ENCODE results near the gene SLC12A2. TPM values are rescaled to one million over a fixed set of nuclear protein-coding genes. Genes with fewer than 3 reads are reported as not detected.

SLC12A2 gene
- total and polyA plus RNA-seq, 2 experiments from 2014 or later = 6.6 to 16.1 TPM

GRCh38 chr5:128202320-128202719 is 118.8 kb downstream of the SLC12A2 start:
- Histone ChIP-seq H3K27me3 (replicated peaks; ENCODE audit: insufficient read depth) (0 out of 2 replicates have a peak, but pooled peaks cover 6% of the 10 kb centered on the region), H3K4me3 (no peak overlapping the region), H3K4me2 (ENCODE audit: unreplicated experiment) (no peak overlapping the region), H3K27ac (no peak overlapping the region), H2AFZ (no peak overlapping the region), H4K20me1 (ENCODE audit: insufficient read depth) (no peaks in the 10 kb centered on the region), H3K4me1 (ENCODE audit: insufficient read depth) (peaks cover 5% of the 10 kb centered on the region; the same call in 1 of the 2 replicates), H3F3A (ENCODE audit: insufficient read depth) (no peaks in the 10 kb centered on the region), H3K36me3 (ENCODE audit: low read depth) (no peaks in the 10 kb centered on the region), H3K9ac (no peak overlapping the region), H3K9me3 (ENCODE audit: low read depth) (no peaks in the 10 kb centered on the region), H3K9me2 (ENCODE audit: insufficient read depth) (no peaks in the 10 kb centered on the region), H3K79me2 (ENCODE audit: insufficient read depth) (no peaks in the 10 kb centered on the region)
- WGBS, 2 experiments (ENCODE audit: low coverage in 1 of 2, low lambda C conversion rate in 2 of 2, missing lambda C conversion rate in 2 of 2) = 59 to 63% methylated on average over 4 of the region's 4 CpGs
- TF ChIP-seq EZH2phosphoT487 (IDR thresholded peaks at IDR 0.05; ENCODE audit: insufficient read depth, low read depth) (no peak), EZH2 (IDR thresholded peaks at IDR 0.05; ENCODE audit: insufficient read depth, poor library complexity, severe bottlenecking) (no peak)
- peak; percentile 16 for DNase-seq
- in situ Hi-C loops (cut with MboI) = loop anchor here (10.0 to 25.0 kb wide), 3 partner anchors 635 to 1560 kb away; no protein-coding TSS in a partner anchor

- Histone ChIP-seq H3K4me1 (ENCODE audit: insufficient read depth) (peaks cover 5% of the 10 kb centered on the region; the same call in 1 of the 2 replicates), H3K9me2 (ENCODE audit: insufficient read depth) (no peaks in the 10 kb centered on the region), H3K4me2 (ENCODE audit: unreplicated experiment) (no peak overlapping the region), H3K27ac (no peak overlapping the region), H3K36me3 (ENCODE audit: low read depth) (no peaks in the 10 kb centered on the region), H3K79me2 (ENCODE audit: insufficient read depth) (no peaks in the 10 kb centered on the region), H3F3A (ENCODE audit: insufficient read depth) (no peaks in the 10 kb centered on the region), H3K27me3 (replicated peaks; ENCODE audit: insufficient read depth) (no peaks in the 10 kb centered on the region), H3K9me3 (ENCODE audit: low read depth) (no peaks in the 10 kb centered on the region), H3K9ac (no peak overlapping the region), H2AFZ (no peak overlapping the region), H4K20me1 (ENCODE audit: insufficient read depth) (no peaks in the 10 kb centered on the region), H3K4me3 (no peak overlapping the region)
- TF ChIP-seq EZH2 (IDR thresholded peaks at IDR 0.05; ENCODE audit: insufficient read depth, poor library complexity, severe bottlenecking) (no peak), EZH2phosphoT487 (IDR thresholded peaks at IDR 0.05; ENCODE audit: insufficient read depth, low read depth) (no peak)
- no peak for DNase-seq
- in situ Hi-C loops (cut with MboI) = loop anchor here (10.0 to 25.0 kb wide), 3 partner anchors 629 to 1554 kb away; no protein-coding TSS in a partner anchor
Measured at GRCh38 chr5:128208436-128208835, 124.9 kb downstream of the SLC12A2 start.

GRCh38 chr5:128212191-128212806 is 128.7 kb downstream of the SLC12A2 start:
- Histone ChIP-seq H3K4me3 (no peak overlapping the region), H3K36me3 (ENCODE audit: low read depth) (no peaks in the 10 kb centered on the region), H3K9me2 (ENCODE audit: insufficient read depth) (no peaks in the 10 kb centered on the region), H3K79me2 (ENCODE audit: insufficient read depth) (no peaks in the 10 kb centered on the region), H3K9me3 (ENCODE audit: low read depth) (no peaks in the 10 kb centered on the region), H4K20me1 (ENCODE audit: insufficient read depth) (no peaks in the 10 kb centered on the region), H2AFZ (no peak overlapping the region), H3K27ac (no peak overlapping the region), H3K4me2 (ENCODE audit: unreplicated experiment) (no peak overlapping the region), H3F3A (ENCODE audit: insufficient read depth) (peaks cover 8% of the 10 kb centered on the region), H3K27me3 (replicated peaks; ENCODE audit: insufficient read depth) (no peaks in the 10 kb centered on the region), H3K4me1 (ENCODE audit: insufficient read depth) (peaks cover 10% of the 10 kb centered on the region), H3K9ac (no peak overlapping the region)
- DNase-seq = no peak
- in situ Hi-C loops (cut with MboI) = loop anchor here (10.0 to 25.0 kb wide), 3 partner anchors 283 to 1550 kb away; no protein-coding TSS in a partner anchor
- TF ChIP-seq EZH2 (IDR thresholded peaks at IDR 0.05; ENCODE audit: insufficient read depth, poor library complexity, severe bottlenecking) (no peak), EZH2phosphoT487 (IDR thresholded peaks at IDR 0.05; ENCODE audit: insufficient read depth, low read depth) (no peak)
- WGBS, 2 experiments (ENCODE audit: low coverage in 1 of 2, low lambda C conversion rate in 2 of 2, missing lambda C conversion rate in 2 of 2) = 58 to 59% methylated on average over 5 of the region's 5 CpGs

- Histone ChIP-seq H2AFZ (no peak overlapping the region), H3K36me3 (ENCODE audit: low read depth) (no peaks in the 10 kb centered on the region), H3K9ac (no peak overlapping the region), H3F3A (ENCODE audit: insufficient read depth) (peaks cover 11% of the 10 kb centered on the region), H3K9me2 (ENCODE audit: insufficient read depth) (no peaks in the 10 kb centered on the region), H3K79me2 (ENCODE audit: insufficient read depth) (no peaks in the 10 kb centered on the region), H3K4me3 (no peak overlapping the region), H3K4me2 (ENCODE audit: unreplicated experiment) (no peak overlapping the region), H4K20me1 (ENCODE audit: insufficient read depth) (no peaks in the 10 kb centered on the region), H3K4me1 (ENCODE audit: insufficient read depth) (peaks cover 15% of the 10 kb centered on the region), H3K27ac (no peak overlapping the region), H3K27me3 (replicated peaks; ENCODE audit: insufficient read depth) (no peaks in the 10 kb centered on the region), H3K9me3 (ENCODE audit: low read depth) (no peaks in the 10 kb centered on the region)
- TF ChIP-seq EZH2phosphoT487 (IDR thresholded peaks at IDR 0.05; ENCODE audit: insufficient read depth, low read depth) = no peak
- no peak for TF ChIP-seq EZH2 (IDR thresholded peaks at IDR 0.05; ENCODE audit: insufficient read depth, poor library complexity, severe bottlenecking)
- 1 to 2% methylated on average over 4 of the region's 4 CpGs for WGBS, 2 experiments (ENCODE audit: low coverage in 1 of 2, low lambda C conversion rate in 2 of 2, missing lambda C conversion rate in 2 of 2)
- DNase-seq = peak; percentile 80
- in situ Hi-C loops (cut with MboI) = loop anchor here (10.0 to 25.0 kb wide), 3 partner anchors 281 to 1549 kb away; no protein-coding TSS in a partner anchor
Measured at GRCh38 chr5:128213340-128213739, 129.8 kb downstream of the SLC12A2 start.

All from GM23248 (cell line).